Activated T-cell treated with anti-CD3 and anti-CD28 coated beads for 24 hours (primary cell): ENCODE data around the gene RIMS1.

Experiments used
- DNase-seq: peaks from one replicate; pipeline ENCODE4 v3.0.0-alpha.2; 2020; ENCODE audit warnings: low read depth

RIMS1 gene

DNA sequence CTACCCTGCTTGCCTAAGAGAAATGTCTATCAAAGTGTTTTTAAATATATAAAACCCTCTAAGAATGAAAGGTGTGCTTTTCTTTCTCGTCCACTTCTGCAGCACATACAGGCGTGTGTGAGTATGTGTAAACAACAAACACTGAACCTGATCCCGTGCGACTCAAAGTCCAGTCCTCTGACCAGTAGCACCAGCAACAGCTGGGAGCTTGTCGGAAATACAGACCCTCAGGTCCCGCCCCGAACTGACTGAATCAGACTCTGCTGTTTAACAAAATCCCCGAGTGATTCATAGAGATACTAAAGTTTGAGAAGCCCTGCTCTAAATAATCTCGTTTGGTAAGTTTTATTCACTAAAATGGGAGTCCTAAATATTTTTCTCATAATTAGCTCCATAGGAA, 527.5 kb downstream of the RIMS1 start:
- no peak for DNase-seq

DNA sequence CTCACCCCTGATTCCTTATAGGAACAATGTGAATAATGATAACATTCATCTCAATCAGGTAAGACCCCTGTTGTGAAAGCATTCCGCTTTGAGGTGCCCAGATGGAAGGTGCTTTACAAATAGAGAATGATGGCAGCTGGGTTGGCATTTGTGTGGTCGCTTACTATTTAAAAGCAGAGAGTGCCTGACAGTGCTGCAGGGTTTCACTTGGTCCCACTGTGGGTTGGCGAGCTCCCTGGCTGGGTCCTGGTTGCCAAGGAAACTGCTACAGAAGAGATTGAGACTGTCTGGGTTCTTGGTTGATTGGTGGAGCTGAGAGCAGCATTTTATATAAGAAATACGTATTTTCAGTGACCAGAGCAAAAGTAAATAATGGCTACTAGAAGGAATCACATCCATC, 528.3 kb downstream of the RIMS1 start:
- no peak for DNase-seq

DNA sequence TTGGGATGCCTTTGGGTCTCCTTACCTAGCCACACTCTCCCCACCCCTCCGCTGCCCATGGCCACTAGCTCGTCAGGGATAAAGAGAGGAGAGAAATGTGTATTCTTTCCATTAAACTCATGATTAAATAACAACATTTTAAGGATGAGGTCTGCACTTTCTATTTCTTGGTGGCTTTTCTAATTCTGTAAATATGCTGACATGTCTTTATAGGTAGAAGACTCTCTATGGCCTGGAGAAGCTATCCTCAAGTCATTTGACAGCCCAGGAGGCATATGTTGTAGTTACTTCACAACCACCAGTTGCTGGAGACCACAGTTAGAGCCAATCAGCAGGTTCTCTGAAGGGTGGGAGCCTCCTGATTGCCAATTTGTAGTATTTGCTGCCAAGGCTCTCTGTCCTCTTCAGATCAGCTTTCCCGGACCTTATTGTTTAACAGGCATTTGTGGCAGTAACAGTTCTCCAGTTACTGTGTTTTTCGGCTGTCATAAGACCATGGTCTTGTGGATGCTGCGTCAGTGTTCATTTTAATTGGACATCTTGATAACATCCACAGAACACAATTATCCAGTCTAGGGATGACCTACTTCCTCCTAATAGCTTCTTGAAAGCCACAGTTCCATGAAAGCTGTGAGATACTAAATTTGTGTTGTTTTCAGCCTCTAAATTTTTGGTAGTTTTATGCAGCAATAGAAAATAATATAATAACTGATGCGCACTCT, 530.6 kb downstream of the RIMS1 start:
- DNase-seq: no peak

DNA sequence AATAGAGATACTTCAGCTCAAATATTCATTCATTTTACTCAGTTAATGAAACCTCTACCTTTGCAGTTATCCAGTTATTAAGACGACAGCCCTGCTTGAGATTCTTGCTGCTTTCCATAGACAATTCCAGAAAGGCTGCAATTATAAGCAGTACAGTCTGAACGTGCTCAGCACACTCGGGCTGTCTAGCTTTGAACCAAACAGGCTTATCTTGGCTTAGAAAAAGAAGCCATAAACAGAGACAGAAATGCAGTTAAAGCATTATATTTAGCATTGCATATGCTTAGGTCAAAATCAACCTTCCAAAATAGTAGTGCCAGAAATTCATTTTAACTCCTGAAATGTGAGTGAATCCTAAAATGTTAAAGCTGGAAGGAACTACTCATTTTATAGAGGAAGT, 531.4 kb downstream of the RIMS1 start:
- DNase-seq: no peak

DNA sequence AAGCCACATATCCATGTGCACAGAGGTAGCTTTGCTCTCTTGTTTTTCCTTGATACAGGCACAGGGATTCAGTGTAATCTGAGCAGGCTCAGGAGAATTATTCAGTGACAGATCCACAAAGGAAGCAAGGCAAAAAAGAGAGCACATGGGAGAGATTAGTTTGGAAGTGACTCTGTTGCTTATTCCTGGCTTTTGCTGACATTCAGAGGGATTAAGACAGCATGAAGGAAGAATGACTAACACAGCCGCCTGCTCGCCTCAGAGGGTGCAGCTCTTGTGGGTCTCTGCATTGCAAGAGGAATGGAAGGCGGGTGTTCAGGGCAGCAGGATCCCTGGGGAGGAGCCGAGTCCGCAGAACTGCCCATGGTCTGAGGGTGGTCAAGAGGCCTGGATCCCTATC, 532.1 kb downstream of the RIMS1 start:
- DNase-seq: no peak

DNA sequence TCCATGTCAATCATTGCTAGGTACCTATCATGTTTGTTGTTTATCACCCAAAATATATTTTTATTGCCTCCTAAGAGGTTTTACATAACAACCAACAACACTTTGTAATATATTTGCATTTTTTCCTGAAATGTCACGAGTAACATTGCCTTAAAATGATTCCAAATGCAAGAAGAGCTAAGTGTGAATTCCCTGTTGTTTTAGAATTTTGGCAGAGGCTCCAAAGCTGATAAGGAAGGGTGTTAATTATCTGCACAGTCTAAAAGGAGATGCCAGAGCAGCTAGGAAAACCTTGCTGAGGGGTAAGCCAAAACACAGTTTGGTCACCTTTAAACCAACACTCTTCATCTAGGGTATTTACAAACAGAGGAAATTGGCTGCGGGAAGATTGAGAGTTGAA, 533.6 kb downstream of the RIMS1 start:
- no peak for DNase-seq

DNA sequence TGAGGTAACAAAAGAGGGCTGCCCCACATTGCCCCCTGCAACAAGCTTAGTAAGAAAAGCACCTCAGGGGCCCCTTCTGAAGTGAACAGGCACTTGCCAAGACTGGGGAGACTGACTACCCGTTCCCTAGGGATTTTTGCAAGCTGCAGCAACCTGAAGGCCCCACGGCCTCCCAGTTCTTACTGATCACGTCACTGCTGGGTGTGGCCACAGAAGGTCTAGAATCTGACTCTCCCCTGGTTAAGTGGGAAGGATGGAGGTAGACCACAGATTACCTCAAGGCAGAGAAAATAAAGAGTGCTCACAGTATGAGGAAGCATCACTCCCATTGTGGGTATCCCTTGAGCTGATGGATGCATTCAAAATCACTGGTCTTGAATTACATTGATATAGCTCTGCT, 534.1 kb downstream of the RIMS1 start:
- DNase-seq: no peak

DNA sequence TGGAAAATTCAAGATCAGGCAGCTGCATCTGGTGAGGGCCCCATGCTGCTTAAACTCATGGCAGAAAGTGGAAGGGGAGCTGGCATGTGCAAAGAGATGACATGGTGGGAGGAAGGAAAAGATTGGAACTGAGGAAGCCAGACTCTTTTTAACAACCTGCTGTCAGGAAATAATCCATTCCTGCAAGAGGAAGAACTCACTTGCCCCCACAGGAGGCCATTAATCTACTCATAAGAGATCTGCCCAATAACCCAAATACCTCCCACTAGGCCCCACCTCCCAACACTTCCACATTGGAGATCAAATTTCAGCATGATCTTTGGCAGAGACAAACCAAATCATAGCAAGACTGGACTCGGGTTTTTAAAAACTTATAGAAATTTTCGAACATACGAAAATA, 535.0 kb downstream of the RIMS1 start:
- DNase-seq: no peak

DNA sequence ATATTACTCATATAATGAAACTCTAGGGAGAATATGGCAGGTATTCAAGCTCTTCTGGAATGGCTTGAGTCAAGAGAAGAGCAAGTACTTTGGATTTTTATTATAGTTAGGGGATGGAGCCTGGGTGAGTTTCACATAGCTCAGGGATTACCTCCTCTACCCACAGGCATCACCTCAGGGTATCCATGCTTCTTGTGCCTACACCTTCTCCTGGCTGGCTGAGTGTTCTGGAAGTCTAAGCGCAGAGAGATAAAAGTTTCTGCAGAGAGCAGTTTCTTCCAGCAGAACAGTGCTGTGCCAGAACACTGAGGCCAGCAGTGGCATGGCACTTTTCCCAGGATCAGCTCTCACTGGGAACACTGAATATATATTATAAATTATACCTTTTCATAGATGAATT, 535.8 kb downstream of the RIMS1 start:
- no peak for DNase-seq

DNA sequence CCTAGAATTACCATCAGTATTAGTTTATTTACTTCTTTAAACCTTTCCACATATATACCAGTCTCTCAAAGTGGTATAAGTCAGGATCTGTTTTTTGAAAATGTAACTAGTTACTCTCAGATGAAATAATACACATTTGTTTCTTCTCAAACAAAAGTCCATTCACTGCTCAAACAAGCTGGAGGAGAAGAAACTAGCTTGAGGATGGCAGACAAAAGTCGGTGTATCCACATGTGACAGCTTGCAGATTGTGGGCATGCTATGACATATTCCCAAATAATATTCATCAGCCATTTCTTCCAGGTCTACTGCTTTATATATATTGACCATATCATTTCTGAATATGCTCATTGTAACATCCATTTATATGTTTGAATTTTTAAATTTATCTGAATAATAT, 538.1 kb downstream of the RIMS1 start:
- no peak for DNase-seq

DNA sequence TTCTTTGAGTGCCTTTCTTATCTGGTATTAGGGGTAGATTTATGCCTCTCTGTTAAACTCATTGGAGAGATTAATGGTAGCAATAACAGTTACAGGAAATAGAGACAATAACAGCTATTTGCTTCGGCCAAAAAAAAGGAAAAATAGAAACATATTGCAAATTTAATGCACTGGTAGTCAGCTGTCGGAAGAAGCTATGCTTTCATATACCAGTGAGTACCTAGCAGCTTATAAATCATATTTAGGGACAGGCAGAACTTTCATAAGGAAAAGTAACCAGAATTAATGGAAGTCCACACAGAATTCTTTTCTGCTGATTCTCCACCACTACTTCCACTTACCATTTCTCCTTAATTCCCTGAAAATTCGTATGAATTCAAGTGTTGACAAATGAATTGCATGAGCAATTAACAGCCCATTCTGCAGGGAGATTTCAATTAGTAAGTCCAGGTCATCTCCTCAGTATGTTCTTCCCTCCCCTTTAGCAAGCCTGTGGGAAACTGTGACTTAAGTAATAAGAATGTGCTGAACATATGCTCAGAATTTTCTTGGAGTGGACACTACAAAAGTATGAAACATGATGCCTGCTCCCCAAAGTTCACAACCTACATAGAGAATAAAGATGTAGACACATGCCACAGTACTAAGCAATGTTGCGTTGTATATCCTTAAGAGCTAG, 538.8 kb downstream of the RIMS1 start:
- no peak for DNase-seq

DNA sequence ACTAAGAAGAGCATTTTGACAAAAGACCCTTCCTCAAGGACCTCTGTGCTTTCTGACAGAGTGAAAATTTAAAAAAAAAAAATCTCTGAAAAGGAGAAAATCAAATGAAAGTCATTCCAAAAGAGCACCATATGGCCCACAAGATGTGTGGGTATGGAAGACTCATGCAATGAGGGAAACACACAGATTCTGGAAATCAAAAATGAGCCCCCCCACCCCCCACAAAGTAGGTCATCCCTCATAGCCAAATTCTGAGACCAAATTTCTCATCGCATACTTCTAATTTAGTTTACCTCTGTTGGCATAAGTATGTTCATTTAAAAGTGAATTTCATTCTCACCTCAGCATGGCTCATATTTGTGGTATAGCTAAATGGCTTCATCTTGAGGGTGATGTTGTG, 554.3 kb downstream of the RIMS1 start:
- no peak for DNase-seq

DNA sequence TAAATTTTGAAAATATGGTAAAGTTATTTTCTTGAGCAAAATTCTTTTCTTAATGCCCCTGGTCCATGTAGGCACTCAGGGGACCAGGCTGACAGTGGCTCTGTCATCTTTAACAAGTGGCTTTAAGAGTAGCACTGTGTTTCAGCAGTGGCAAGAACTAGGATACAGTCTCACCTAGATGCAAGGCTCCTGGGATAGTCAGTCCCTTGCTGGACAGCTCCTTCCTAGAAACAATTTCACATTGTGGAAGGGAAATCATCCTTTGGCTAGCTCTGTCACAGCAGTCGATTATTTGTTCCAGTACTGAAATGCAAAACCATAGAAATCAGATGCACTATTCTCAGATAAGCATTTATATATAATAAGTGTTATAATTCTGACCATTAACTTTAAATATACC, 560.1 kb downstream of the RIMS1 start:
- no peak for DNase-seq
